HG03159 (cell line): ENCODE results near the gene MOCS1.
"Not testable (repeated sequence)": the region's sequence is repeated elsewhere in the genome, so short reads cannot be mapped to it uniquely, and the experiment has no call there.

Experiments
- ATAC-seq: cut with Tn5 transposase; IDR thresholded peaks from one replicate; pipeline ENCODE4 v1.9.1; 2021; ENCODE audit warnings: mild to moderate bottlenecking, moderate library complexity; ENCODE audit not compliant: unreplicated experiment

MOCS1 gene

GRCh38 chr6:39934131-39934757, at the start of gene MOCS1:
TSS of gene MOCS1 (minus strand) at chr6:39934462. CDS start at chr6:39934417, 45 bp downstream.
- no peak for ATAC-seq

GRCh38 chr6:39984051-39984450, 49.8 kb upstream of the MOCS1 start:
- no peak for ATAC-seq

- no peak for ATAC-seq
Observed at GRCh38 chr6:39983193-39983592, 48.9 kb upstream of the MOCS1 start.

GRCh38 chr6:39982720-39983119, 48.5 kb upstream of the MOCS1 start:
- ATAC-seq = no peak

GRCh38 chr6:39980839-39981580, 46.7 kb upstream of the MOCS1 start:
- no peak for ATAC-seq

- ATAC-seq = no peak
Observed at GRCh38 chr6:39979461-39980328, 45.4 kb upstream of the MOCS1 start.

- no peak for ATAC-seq
Observed at GRCh38 chr6:39978240-39978639, 44.0 kb upstream of the MOCS1 start.

- ATAC-seq = no peak
Observed at GRCh38 chr6:39973661-39974060, 39.4 kb upstream of the MOCS1 start.

- ATAC-seq = not testable (repeated sequence)
Observed at GRCh38 chr6:39972717-39973116, 38.5 kb upstream of the MOCS1 start.

- not testable (repeated sequence) for ATAC-seq
Observed at GRCh38 chr6:39971131-39971530, 36.9 kb upstream of the MOCS1 start.

- no peak for ATAC-seq
Observed at GRCh38 chr6:39965751-39966150, 31.5 kb upstream of the MOCS1 start.

GRCh38 chr6:39964530-39964929, 30.3 kb upstream of the MOCS1 start:
- no peak for ATAC-seq

- ATAC-seq = no peak
Observed at GRCh38 chr6:39964094-39964493, 29.8 kb upstream of the MOCS1 start.

GRCh38 chr6:39962831-39963230, 28.6 kb upstream of the MOCS1 start:
- ATAC-seq = no peak

GRCh38 chr6:39961178-39961577, 26.9 kb upstream of the MOCS1 start:
- no peak for ATAC-seq

- no peak for ATAC-seq
Observed at GRCh38 chr6:39958947-39959346, 24.7 kb upstream of the MOCS1 start.

- no peak for ATAC-seq
Observed at GRCh38 chr6:39956936-39957335, 22.7 kb upstream of the MOCS1 start.

- no peak for ATAC-seq
Observed at GRCh38 chr6:39953076-39953618, 18.9 kb upstream of the MOCS1 start.

- no peak for ATAC-seq
Observed at GRCh38 chr6:39952167-39952566, 17.9 kb upstream of the MOCS1 start.

- no peak for ATAC-seq
Observed at GRCh38 chr6:39951716-39952115, 17.5 kb upstream of the MOCS1 start.

GRCh38 chr6:39951191-39951590, 16.9 kb upstream of the MOCS1 start:
- ATAC-seq = no peak
